ENCODE measurements around the gene PTGS1. TPM values are rescaled to one million over a fixed set of nuclear protein-coding genes. Genes with fewer than 3 reads are reported as not detected.
"Not testable (repeated sequence)": the region's sequence is repeated elsewhere in the genome, so short reads cannot be mapped to it uniquely, and the experiment has no call there.

PTGS1 gene
- total RNA-seq, 4 donors from 2014 or later, result 72.2 to 119 (median 84.1) TPM

DNA sequence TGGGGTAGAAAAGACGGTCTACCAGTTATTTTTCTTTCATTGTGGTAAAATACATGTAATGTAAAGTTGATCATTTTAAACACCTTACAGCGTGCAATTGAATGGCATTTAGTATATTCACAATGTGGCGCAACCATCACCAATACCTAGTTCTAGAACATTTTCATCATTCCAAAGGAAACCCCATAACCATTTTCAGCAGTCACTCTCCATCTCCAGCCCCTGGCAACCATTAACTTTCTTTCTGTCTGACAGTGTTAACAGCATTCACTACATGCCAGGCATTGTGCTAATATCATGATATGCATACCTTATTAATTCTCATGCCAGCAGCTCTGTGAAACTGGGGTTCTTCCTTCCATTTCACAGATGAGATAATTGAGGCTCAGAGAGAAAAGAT lies 32.0 kb downstream of the PTGS1 start:
- Histone ChIP-seq H3K4me1 (peaks cover 0 to 6% (median 5%) of the 10 kb centered on the region in 4 donors), H3K9me3 (no peaks in the 10 kb centered on the region), H3K27ac (replicated peaks in 1 of 4) (no peak overlapping the region), H3K36me3 (no peaks in the 10 kb centered on the region), H3K4me3 (no peak overlapping the region), H3K27me3 (no peaks in the 10 kb centered on the region)
- TF ChIP-seq POLR2A (IDR thresholded peaks at IDR 0.05; ENCODE audit: low read depth), result no peak
- TF ChIP-seq POLR2AphosphoS5 (IDR thresholded peaks at IDR 0.05), result no peak
- TF ChIP-seq, protein P1, sequence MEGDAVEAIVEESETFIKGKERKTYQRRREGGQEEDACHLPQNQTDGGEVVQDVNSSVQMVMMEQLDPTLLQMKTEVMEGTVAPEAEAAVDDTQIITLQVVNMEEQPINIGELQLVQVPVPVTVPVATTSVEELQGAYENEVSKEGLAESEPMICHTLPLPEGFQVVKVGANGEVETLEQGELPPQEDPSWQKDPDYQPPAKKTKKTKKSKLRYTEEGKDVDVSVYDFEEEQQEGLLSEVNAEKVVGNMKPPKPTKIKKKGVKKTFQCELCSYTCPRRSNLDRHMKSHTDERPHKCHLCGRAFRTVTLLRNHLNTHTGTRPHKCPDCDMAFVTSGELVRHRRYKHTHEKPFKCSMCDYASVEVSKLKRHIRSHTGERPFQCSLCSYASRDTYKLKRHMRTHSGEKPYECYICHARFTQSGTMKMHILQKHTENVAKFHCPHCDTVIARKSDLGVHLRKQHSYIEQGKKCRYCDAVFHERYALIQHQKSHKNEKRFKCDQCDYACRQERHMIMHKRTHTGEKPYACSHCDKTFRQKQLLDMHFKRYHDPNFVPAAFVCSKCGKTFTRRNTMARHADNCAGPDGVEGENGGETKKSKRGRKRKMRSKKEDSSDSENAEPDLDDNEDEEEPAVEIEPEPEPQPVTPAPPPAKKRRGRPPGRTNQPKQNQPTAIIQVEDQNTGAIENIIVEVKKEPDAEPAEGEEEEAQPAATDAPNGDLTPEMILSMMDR (IDR thresholded peaks at IDR 0.05), result no peak
- no peak for TF ChIP-seq EP300 (IDR thresholded peaks at IDR 0.05)
- no peak for DNase-seq (ENCODE audit: extremely low spot score)
- intact Hi-C loops (cut with DNase I), result no loop called here
- 86% methylated on average over 3 of the region's 3 CpGs for whole genome bisulfite sequencing

DNA sequence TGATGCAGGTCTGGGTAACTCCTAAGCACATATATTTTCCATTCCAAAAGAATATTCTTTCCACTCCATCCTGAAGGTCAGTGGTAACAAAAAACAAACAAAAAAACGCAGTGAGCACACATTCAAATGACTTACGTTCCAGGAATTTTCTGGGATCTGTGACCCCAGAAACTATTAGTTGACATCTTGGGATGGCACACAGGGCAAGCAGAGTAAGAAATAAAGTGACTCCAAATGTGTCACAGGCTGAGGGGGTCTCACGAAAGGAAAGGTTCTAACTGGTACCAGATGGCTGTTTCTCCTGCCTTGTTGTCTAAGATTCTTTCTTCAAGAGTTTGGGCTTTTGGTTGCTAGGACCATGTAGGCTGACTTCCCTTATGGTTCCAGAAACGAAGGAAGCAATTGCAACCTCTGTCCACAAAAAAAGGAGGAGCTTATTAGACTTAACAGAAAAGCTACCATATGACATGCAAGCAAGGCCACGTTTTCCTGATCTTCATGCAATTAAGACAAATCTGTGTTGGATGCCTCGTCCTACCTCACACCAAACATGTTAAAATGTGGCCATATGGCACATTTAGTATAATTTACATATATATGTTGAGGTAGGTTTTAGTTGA lies 32.7 kb downstream of the PTGS1 start:
- 79% methylated on average over 6 of the region's 6 CpGs for WGBS
- DNase-seq (ENCODE audit: extremely low spot score), result peak; percentile 74
- Histone ChIP-seq H3K4me1 (peaks cover 0 to 6% (median 5%) of the 10 kb centered on the region in 4 donors), H3K9me3 (no peaks in the 10 kb centered on the region), H3K4me3 (no peak overlapping the region), H3K27ac (replicated peaks in 1 of 4) (no peak overlapping the region), H3K36me3 (no peaks in the 10 kb centered on the region), H3K27me3 (no peaks in the 10 kb centered on the region)
- TF ChIP-seq POLR2A (IDR thresholded peaks at IDR 0.05; ENCODE audit: low read depth), result no peak
- TF ChIP-seq POLR2AphosphoS5 (IDR thresholded peaks at IDR 0.05), result no peak
- TF ChIP-seq, protein P1 (IDR thresholded peaks at IDR 0.05), result no peak
- no peak for TF ChIP-seq EP300 (IDR thresholded peaks at IDR 0.05)
- intact Hi-C loops (cut with DNase I), result no loop called here

DNA sequence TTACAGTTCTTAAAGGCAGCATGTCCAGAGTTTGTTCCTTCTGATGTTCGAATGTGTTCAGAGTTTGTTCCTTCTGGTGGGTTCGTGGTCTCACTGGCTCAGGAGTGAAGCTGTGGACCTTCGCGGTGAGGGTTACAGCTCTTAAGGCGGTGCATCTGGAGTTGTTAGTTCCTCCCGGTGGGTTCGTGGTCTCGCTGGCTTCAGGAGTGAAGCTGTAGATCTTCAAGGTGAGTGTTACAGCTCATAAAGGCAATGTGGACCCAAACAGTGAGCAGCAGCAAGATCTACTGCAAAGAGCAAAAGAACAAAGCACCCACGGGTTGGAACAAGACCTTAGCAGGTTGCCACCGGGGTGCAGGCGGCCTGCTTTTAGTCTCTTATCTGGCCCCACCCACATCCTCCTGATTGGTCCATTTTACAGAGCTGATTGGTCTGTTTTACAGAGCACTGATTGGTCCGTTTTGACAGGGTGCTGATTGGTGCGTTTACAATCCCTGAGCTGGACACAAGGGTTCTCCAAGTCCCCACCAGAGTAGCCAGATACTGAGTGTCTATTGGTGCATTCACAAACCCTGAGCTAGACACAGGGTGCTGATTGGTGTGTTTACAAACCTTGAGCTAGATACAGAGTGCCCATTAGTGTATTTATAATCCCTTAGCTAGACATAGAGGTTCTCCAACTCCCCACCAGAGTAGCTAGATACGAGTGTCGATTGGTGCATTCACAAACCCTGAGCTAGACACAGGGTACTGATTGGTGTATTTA lies 34.7 kb downstream of the PTGS1 start:
- WGBS, result 92% methylated on average over 15 of the region's 15 CpGs
- H3K36me3 ChIP-seq; H3K9me3 ChIP-seq; H3K4me1 ChIP-seq; H3K27me3 ChIP-seq; H3K27ac ChIP-seq (replicated peaks in 1 of 4); DNase-seq (ENCODE audit: extremely low spot score); intact Hi-C loops (cut with DNase I): not testable (repeated sequence)
- peak overlapping the region in 2 of 4 donors; percentile 32 to 58 for H3K4me3 ChIP-seq

DNA sequence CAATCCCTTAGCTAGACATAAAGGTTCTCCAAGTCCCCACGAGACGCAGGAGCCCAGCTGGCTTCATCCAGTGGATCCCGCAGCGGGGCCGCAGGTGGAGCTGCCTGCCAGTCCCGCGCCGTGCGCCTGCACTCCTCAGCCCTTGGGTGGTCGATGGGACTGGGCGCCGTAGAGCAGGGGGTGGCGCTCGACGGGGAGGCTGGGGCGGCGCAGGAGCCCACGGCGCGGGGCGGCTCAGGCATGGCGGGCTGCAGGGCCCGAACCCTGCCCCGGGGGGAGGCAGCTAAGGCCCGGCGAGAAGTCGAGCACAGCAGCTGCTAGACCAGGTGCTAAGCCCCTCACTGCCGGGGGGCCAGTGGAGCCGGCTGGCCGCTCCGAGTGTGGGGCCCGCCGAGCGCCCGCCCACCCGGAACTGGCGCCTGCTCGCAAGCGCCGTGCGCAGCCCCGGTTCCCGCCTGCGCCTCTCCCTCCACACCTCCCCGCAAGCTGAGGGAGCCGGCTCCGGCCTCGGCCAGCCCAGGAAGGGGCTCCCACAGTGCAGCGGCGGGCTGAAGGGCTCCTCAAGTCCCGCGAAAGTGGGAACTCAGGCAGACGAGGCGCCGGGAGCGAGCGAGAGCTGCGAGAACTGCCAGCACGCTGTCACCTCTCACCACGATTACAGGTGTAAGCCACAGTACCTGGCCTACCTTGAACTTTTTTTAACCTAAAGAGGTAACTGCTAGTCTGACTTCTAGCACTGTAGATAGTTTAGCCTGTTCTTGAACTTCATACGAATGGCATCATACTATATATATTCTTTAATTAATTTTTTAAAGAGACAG lies 35.5 kb downstream of the PTGS1 start:
- intact Hi-C loops (cut with DNase I), result no loop called here
- 74% methylated on average over 39 of the region's 61 CpGs for WGBS
- TF ChIP-seq EP300 (IDR thresholded peaks at IDR 0.05) (no peak), POLR2AphosphoS5 (IDR thresholded peaks at IDR 0.05) (no peak), POLR2A (IDR thresholded peaks at IDR 0.05; ENCODE audit: low read depth) (no peak)
- TF ChIP-seq, protein P1 (IDR thresholded peaks at IDR 0.05), result no peak
- no peak for DNase-seq (ENCODE audit: extremely low spot score)
- Histone ChIP-seq H3K4me1 (peaks cover 0 to 6% (median 5%) of the 10 kb centered on the region in 4 donors), H3K4me3 (peak overlapping the region; percentile 9 to 58 (median 24)), H3K36me3 (no peaks in the 10 kb centered on the region), H3K27me3 (no peaks in the 10 kb centered on the region), H3K9me3 (no peaks in the 10 kb centered on the region), H3K27ac (replicated peaks in 1 of 4) (peak overlapping the region in 1 of 4 donors; percentile 54)

DNA sequence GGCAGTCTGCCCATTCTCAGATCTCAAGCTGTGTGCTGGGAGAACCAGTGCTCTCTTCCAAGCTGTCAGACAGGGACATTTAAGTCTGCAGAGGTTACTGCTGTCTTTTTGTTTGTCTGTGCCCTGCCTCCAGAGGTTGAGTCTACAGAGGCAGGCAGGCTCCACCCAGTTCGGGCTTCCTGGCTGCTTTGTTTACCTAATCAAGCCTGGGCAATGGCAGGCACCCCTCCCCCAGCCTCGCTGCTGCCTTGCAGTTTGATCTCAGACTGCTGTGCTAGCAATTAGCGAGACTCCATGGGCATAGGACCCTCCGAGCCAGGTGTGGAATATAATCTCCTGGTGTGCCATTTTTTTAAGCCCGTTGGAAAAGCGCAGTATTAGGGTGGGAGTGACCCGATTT lies 43.3 kb downstream of the PTGS1 start:
- H3K36me3 ChIP-seq; H3K27me3 ChIP-seq; H3K4me3 ChIP-seq; H3K27ac ChIP-seq (replicated peaks in 1 of 4); intact Hi-C loops (cut with DNase I); DNase-seq (ENCODE audit: extremely low spot score); H3K9me3 ChIP-seq; H3K4me1 ChIP-seq: not testable (repeated sequence)
- WGBS, result 70% methylated on average over 7 of the region's 7 CpGs
